Measurements from ENCODE around the gene PAX7.

PAX7 gene

DNA sequence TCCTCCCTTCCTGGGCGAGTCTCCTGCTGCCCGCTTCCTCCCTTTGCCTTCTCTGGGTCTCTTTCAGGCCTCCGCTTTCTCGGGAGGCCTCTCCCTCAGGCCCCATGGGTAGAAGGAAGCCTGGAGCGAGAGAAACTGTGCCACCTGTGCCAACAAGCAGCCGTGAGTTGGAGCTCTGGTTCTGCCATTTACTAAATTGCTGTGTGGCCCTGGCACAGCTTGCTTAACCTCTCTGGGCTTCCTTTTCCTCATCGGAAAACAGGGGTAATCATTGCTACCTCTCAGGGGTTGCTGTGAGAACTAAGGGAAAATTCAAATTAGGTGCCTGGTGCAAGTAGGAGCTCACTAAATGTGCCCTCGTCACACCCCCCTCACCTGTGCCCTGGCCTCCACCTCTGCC is 80.4 kb downstream of the PAX7 start:
- no peak for FAIRE-seq

DNA sequence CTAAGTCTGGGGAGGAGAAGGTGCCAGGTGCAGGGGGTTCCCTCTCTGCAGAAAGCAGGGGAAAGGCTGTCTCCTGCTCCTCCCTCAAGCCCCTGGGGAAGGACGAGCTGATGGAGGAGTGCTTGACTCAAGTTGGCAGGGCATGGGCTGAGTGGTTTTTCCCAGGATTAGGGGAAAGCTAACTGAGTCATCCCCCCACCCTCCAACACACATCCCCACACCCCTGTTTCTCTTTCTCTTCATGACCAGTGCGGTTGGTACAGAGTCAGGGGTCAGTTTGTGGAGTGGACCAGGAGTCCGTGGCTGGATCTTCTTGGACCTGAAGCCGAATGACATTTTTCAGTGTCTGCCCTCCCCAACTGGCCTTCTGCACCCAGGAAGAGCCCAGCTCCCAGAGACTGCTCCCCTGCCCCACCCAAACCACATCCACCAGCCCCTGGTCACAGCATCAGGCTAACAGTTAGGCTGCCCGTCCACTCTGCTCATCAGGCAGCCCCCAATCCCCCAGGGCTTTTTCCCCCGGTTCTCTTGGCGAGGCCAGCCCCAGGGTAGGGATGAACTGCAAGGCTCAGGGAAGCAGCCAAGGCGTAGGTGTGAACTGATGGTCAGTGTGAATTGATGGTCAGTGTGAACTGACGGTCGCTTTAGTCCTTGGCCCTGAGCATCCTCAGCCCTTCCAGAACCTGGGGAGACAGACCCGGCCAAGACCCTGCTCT is 81.0 kb downstream of the PAX7 start:
- FAIRE-seq, result no peak

DNA sequence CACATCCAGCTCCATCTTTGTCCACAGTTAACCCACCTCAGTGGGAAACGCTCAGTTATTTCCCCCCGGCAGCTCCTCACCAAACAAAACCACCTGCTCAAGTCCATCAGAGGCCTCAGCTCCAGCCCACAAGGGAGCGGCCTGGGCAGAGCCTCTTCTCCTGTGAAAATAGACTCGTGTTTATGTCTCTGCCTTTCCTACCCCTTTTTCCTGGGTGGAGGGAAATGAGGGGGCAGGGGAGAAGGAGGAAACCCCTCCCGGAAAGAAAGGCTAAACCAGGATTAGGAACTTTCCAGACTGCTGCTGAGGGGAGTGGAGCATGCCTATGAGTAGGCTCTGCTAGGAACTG is 81.6 kb downstream of the PAX7 start:
- no peak for FAIRE-seq

DNA sequence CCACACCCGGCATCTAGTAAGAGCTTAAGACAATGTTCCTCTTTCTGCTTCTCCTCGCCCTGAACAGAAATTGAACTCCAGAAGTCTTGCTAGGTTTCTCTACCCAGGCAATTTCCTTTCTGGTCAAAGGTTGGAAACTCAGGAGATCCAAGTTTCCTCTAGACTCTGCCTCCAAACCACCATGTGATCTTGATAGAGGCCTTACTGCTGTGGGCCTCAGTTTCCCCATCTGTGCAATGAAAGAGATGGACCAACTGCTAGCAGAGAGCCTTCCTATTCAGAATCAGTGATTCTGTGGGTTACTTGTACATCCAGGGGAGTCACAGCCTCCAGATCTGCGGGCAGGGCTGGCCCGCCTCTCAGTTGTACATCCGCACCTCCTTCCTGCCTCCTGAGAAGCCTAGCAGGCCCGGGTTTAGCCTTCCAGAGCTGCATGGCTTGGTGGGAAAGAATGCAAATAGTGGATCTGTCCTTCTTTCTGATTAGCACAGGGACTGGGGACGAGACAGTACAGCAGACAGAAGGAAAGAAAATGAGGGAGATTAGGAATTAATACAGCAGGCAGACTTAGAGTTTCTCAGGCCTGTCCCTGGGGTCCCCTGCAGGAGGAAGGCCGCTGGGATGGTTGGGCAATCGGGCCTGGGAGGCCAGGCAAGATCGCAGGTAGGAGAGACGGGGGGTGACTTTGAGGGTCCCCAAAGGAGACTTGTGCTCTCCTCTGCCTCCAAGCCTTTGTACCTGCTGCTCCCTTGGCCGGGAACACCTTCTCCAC is 83.9 kb downstream of the PAX7 start:
- FAIRE-seq, result no peak

DNA sequence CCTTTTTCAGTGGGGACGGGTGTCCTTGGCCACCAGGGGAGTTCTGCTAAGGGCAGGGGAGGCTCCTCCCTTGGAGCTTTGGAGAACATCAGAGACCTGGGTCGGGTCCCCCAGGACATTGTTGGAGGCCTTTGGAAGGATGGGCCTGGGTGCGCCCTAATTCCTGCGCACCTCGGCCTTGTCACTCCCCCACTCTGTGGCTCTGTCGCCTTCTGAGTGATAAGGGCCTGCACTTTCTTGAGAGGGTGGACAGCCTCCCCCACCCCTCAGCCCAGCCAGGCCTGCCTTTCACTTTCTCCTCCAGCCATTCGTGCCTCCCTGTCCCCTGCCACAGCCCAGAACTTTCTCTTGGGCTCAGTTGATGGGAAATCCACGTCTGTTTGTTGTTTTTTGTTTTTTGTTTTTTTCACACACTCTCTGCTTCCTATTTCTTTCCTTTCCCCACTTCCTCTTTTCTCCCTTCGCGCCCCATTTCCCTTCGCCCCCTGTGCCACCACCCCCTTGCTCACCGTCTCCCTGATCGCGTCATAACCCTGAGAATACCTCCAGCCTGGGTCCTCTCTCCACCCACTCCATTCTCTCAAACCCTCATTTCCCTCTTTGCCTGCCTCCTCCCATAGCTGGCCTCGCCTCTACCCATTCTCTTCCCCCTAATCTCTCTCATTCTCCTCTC is 85.6 kb downstream of the PAX7 start:
- no peak for FAIRE-seq

DNA sequence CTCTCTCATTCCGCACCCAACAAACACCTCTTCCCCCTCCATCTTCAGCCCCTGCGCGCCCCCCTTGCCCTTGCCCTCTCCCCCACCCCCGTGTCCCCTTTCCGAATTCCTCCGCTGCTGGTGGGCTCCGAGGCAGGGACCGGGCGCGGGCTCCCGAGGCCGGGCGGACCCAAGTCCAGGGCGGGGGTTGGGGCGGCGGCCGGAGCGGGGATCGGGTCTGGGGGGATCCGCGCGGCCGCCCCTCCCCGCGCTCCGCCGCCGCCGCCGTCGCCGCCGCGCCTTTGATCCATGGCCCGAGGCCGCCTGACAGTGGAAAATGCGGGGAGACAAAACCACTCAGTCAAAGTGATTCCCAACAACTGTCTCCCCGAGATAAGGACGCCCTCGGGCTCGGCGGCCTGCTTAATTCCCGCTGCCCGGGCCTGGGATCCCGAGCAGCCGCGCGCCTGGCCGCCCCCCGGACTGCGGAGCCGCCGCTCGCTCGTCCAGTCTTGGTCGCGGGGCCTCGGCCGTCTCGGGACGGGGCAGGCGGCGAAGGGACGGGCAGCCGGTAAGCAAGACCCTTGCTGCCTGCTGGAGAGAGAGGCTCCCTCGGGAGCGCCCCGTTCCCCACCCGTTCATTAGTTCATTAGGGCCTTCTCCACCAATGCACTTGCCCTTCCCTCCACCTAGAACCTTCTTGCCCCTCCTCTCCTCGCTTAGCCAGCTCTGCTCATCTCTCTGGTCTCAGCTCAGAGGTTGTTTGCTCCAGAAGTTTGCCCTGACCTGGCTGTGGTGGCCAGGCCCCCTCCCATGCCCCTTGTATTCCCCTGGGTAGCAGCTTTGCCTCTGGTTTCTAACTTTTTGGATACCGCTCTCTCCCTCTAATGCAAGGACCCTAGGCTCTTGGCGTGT is 86.4 kb downstream of the PAX7 start:
- FAIRE-seq, result no peak

DNA sequence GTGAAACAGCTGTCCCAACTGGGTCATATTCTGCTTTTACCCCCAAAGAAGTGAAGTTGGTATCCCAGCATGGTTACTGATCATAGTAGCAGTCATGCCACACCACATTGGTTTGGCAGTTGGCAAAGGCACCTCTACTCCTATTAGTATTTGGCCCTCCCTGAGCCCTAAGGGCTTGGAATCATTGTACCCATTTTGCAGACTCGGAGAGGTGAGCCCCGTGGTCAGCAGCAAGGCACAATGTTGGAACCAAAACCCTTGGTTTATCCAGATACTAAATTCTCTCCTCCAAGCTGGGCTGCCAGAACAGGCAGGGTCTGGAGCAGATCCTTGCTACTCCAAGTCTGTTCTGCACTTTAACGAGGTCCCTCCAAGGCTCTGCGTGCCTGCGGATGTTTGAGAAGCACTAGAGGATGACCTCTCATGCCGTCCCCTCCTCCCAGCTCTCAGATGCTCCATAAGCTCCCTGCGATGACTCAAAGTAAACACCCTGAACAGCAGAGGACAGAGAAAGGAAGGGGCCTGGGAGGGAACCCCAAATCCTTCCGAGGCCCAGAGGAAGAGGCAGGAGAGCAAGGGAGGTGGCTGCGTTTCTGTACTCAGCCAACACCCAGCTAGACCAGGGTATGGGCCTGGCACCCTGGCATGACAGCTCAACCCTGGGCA is 89.3 kb downstream of the PAX7 start:
- FAIRE-seq, result no peak

DNA sequence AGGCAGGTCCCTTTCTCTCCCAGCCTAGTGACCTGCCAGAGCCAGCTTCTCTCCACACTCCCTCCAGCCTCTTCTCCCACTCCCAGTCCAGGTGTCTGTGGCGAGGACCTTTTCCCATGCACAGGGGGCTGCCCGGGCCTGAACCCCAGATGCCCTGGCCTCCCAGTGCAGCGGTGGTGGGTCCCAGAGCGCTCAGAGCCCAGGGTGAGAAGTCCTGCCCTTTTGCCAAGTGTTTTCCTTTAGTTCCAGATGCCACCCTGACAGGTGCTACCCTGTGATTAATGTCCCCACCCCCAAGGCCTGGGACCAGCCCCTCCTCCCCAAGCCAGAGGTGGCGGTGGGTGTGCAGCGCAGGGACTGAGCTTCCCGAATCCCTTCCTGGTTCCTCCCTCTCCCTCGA is 90.4 kb downstream of the PAX7 start:
- FAIRE-seq, result no peak

DNA sequence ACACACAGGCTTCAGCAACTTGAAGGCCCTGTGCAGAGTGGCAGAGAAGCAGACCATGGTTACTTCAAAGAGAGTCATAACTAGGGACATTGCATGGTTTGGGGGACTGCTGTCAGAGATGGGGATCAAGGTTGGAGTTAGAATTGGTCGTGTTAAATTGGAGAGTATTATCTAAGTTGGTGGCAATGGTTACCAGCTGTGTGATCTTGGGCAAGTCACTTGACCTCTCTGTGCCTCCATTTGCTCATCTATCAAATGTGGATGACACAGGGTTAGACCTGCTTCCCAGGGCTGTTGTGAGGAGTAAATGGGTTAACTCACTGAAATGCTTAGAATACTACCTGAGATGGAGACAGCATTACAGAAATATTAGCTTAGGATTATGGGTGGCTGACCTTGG is 91.1 kb downstream of the PAX7 start:
- FAIRE-seq, result no peak

DNA sequence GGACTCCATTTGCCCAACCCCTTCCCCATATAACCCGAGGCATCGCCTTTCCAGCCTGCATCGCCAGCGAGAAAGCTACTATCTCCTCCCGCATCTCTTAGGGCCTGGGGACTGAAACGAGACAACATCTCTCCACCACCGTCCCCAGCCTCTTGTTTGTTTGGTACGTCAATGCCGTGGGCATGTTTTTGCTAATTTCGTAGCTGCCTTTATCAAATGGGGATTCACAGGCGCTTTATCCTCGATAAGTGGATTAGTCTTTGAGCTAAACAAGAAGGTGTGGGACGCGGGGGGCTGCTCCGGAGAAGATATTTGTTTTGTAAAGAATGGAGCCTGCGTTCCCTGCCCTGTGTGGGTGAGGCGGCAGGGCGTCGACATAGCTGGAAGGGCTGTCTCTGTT is 91.6 kb downstream of the PAX7 start:
- no peak for FAIRE-seq

DNA sequence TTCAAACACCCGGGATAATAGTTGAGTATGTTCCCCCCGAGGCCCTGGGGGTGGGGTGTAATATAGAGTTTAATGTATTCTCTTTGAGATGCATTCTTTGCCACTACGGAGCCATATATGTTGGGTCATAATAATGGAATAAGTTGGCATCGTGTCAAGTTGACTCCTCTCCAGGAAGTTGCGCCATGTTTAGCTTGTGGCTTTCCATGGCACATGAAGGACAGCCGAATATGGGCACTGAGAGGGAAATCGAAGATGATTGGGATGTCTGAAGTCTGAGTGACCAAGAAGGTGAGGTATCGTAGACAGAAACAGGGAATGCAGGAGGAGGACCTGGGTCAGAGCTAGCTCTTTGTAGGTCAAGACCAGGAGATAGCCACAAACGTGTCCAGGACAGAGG is 92.6 kb downstream of the PAX7 start:
- no peak for FAIRE-seq

DNA sequence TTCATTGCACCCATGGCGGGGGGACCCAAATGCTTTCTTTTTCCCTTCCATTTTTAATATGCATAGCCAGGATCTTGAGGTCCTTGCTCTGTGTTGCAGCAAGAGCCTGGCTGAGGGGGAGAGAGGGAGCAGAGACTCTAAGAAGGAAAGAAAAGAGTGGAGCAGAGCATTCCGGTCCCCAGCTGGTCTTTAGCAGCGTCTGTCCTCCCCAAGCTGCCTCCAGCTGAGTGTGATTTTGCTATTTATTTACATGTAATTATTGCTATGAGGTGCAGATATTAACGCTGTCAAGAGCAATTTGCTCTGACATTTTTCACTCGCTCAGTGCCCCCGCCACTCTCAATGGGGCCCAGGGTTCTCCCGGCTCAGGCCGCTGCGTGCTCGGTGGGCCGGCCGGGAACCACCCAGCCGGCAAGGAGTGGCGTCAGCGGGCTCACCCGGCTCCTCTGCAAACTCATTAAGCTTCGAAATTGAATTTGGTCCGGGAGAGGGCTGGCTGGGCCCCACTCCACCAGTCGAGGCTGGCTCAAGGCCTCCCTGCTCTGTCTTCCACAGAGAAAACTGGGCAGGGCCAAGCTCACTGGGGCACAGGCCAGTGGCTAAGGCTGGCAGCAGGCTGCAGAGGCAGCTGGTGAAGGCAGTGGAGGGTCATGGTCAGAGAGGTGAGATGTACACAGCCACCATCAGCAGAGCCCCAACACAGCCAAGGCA is 93.2 kb downstream of the PAX7 start:
- no peak for FAIRE-seq

DNA sequence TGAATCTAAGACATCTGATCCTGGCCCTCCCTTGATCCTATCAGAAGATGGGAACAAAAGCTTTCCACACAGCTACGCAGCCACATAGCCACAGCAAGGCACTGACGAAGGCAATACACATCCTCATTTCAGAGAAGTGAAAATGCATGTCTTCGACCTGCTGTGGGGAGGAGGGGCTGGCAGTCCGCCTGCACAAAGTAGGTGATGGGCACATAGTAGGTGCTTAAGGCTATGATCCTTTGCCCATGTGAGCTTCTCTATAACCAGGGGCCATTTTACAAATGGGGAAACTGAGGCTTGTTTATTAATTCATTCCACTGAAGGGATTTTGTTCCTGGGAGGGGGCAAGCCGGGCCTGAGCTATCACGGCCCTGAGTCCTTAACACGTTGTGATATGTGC is 94.2 kb downstream of the PAX7 start:
- FAIRE-seq, result no peak

DNA sequence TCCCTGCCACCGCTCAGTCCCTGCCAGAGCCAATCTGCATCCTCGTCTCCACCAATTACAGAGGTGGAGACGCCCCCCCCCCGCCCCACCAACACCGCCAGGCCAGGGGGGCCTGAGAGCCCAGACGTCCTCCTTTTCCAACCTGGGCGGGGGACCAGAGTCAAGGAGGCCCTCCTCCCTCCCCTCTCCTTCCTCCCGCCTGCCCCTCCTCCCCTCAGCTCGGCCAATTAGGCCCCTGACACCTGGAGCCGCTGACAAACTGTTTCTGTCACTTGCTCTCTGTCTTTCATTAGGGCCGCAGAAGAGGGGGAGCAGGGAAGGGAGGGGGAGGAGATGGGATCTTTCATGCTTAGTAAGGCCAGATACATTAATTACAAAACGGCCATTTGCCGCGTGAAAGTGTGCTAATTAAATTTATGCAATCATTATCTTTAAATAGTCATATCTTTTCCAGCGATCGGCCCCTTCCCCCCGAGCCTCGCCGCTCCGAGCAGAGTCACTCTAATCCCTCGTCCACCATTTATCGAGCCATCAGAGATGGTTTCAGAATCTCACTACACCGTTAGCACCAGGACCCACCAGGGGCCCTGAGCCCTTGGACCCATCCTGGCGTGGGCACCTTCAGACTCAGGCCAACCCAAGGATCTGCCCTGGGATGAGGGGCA is 94.7 kb downstream of the PAX7 start:
- FAIRE-seq, result no peak

DNA sequence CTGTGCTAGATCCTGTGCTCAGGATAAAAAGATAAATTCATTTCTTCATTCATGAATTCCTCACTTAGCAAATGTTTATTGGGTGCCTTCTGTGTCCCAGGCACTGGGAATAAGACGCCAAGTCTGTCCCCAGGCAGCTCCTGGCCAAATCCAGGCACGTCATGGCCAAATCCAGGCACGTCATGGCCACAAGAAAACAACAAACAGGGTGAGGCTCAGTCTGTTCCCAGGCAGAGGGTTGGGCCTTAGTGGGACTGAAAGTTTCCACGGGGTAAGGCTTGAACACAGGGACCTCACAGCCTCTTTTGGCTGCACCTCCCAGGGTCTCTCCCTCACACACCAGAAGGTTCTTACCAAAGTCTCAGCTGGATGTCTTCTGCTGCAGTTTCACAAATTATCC is 95.7 kb downstream of the PAX7 start:
- no peak for FAIRE-seq

DNA sequence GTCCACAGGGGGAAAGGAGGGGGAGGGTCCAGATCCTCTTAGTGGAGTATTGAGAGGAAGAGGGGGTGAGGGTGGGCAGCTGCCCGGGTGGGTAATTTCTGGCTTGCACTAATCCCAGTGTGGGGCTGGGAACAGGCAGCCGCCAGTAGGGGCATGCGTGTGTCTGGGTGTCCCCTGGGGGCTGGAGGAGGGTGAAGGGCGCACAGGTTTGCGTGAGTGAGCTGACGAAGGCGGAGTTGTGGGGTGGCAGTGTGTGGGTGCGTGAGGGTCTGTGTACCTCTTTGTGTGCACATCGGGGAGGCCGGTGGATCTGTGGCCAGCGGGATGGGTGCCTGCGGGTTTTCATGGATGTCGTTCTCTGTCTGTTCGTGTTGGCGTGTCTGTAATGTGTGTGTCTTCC is 97.3 kb downstream of the PAX7 start:
- FAIRE-seq, result no peak

DNA sequence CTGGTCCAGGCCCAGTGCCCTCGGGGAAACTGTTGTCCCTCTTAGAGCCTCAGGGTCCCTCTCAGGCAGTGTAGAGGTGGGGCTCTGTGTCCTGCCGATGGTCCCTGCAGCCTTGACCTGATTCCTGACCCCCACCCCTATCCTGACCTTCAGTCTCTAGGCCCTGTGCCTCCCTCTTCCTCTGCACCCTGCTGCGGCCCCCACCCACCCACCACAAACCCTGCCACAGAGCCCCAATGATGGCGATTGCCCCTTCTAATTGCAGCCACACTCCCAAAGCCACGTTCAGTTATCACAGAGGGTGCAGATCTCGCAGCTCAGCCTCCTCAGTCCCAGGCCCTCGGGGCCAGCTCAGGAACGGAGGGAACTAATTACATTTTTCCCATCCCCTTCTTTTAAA is 99.7 kb downstream of the PAX7 start:
- no peak for FAIRE-seq

DNA sequence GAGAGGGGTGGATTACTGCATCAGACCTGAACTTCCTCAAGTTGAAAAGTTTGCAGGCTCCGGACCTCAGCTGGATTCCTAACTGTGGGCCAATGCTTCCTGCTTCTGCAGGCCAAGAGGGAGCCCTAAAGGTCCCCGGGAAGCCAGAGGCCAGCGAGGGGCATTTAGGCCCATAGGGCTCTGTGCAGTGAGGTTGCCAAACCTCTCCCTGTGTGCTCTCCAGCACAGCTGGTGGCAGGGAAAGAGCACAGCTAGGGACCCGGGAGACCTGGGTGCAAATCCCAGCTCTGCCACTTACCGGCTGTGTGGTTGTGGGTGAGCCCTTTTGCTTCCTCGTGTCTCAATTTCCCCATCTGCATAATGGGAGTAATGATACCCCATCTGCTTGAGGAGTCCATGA is 100.5 kb downstream of the PAX7 start:
- no peak for FAIRE-seq

DNA sequence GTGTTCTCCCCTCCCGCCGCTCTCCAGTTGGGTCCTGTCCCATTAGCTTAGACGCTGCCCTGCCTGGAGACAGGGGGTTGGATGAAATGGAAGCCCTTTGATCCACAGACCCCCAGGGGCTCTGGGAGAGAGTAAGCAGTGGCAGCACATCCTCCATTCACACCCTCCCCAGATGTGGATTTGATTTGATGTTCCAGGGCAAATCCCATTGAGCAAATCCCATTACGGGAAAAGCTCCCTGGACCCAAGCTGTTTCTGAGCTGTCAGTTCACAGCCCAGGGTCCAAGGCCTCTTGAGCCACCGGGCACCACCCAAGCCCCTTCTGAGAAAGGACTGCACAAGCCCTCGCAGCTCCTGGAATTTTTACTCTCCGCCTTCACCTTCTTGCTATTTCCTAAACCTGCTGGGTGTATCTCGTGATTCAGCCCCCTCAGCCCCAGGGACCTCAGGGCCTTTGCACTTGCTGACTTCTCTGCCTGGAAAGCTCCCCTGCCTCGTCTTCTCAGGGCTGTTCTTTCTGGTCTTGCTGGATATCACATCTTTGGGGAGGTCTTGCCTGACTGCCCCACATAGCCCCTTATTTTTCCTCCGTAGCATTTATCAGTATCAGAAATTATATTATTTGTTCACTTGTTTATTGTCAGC is 101.1 kb downstream of the PAX7 start:
- FAIRE-seq, result no peak

DNA sequence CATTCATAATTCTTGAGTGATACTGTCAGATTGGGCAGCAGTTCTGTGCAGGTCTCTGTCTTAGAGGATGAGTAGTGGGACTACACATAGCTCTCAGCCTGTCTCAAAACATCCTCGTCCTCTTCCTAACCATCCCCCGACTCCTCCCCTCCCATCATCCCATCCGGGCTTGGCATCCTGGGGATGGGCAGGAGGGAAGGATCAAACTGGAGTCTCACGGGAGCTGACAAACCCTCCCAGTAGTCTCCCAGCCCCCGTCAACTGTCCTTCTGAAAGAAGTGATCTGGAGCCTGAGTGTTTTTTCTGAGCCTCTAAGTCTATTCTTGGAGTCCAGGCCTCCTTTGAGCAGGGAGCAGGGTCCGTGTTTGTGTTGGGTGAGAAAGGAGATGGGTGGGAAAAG is 102.0 kb downstream of the PAX7 start:
- FAIRE-seq, result no peak

DNA sequence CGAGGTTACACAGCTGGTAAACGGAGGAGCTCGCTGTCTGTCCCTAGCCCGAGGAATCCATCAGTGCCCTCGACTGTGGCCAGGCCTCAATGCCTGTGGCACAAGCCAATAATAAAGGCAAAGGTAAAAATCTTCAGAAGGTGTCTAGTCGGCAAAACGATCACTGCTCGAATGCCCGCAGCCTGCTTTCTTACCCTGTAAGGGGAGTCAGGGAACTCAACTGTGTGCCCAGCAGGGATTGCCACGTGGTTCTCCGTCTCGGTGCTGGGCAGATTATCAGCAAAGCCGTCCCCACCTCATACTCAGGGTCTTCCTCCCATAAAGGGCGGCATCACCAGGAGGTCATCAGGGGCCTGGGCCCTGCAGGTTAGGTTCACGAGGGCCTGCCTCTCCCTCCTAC is 103.4 kb downstream of the PAX7 start:
- FAIRE-seq, result no peak
